Natural killer cell (primary cell): ENCODE data around the gene HSPD1. TPM values are rescaled to one million over a fixed set of nuclear protein-coding genes. Genes with fewer than 3 reads are reported as not detected.

ENCODE experiments used
- ATAC-seq, 3 donors: fragments of 150-1000 bp in 2 of 3; fragments of 200-7000 bp in 1 of 3; cut with Tn5 transposase; 1 replicate in 1 of 3; 2 replicates in 2 of 3; pipeline ENCODE4 v1.10.0; 2021; ENCODE audit warnings: mild to moderate bottlenecking in 2 of 3, moderate library complexity in 2 of 3
- DNase-seq, 2 donors: peaks; one replicate each; pipeline versions ENCODE4 v3.0.0 to v3.0.0-alpha.2; 2013 to 2021; ENCODE audit warnings: mixed read lengths in 1 of 2
- H3K27ac ChIP-seq: one replicate; pipeline ENCODE4 v1.5.1; 2013; ENCODE audit warnings: mild to moderate bottlenecking, low read length
- H3K27me3 ChIP-seq: one replicate; pipeline ENCODE4 v1.6.1; 2013; ENCODE audit warnings: low read length; ENCODE audit not compliant: control insufficient read depth, insufficient read depth
- H3K36me3 ChIP-seq: one replicate; pipeline ENCODE4 v1.6.1; 2013; ENCODE audit warnings: low read length; ENCODE audit not compliant: control insufficient read depth, insufficient read depth
- H3K4me1 ChIP-seq: one replicate; pipeline ENCODE4 v1.6.1; 2013; ENCODE audit warnings: low read length; ENCODE audit not compliant: control insufficient read depth, insufficient read depth
- H3K4me3 ChIP-seq: one replicate; pipeline ENCODE4 v1.5.1; 2013; ENCODE audit warnings: low read length
- H3K9me3 ChIP-seq: one replicate; pipeline ENCODE4 v1.6.1; 2013; ENCODE audit warnings: low read length; ENCODE audit not compliant: control insufficient read depth, insufficient read depth
- H3K27ac Mint-ChIP-seq, 2 donors: one replicate each; pipeline ENCODE4 v1.8.0; 2022; ENCODE audit warnings: mild to moderate bottlenecking in 2 of 2, mixed read lengths in 2 of 2, moderate library complexity in 1 of 2
- H3K27me3 Mint-ChIP-seq, 2 donors: one replicate each; pipeline ENCODE4 v1.8.0; 2022; ENCODE audit warnings: low read depth in 2 of 2, mixed read lengths in 2 of 2
- H3K36me3 Mint-ChIP-seq: one replicate; pipeline ENCODE4 v1.8.0; 2022; ENCODE audit warnings: mixed read lengths
- H3K4me1 Mint-ChIP-seq, 2 donors: one replicate each; pipeline ENCODE4 v1.8.0; 2022; ENCODE audit warnings: mixed read lengths in 2 of 2
- H3K4me3 Mint-ChIP-seq: one replicate; pipeline ENCODE4 v1.8.0; 2022; ENCODE audit warnings: mild to moderate bottlenecking, moderate library complexity, mixed read lengths
- H3K9me3 Mint-ChIP-seq, 2 donors: one replicate each; pipeline ENCODE4 v1.8.0; 2022; ENCODE audit warnings: mixed read lengths in 2 of 2
- WGBS: methylation state at CpG from one replicate; pipeline ENCODE4 v1.1.7; 2013; ENCODE audit warnings: missing lambda C conversion rate; ENCODE audit not compliant: insufficient coverage; 5-methylcytosine and 5-hydroxymethylcytosine counted together
- intact Hi-C: fragments of 100-400 bp; cut with micrococcal nuclease; formaldehyde crosslinking; loops from one replicate; pipeline ENCODE4 v1.14.2; 2022
- total RNA-seq, 4 donors: library from RNA; stranded (reverse); fragments of 120-200 nt in 1 of 4; gene quantifications; one replicate each; pipeline versions ENCODE4 v1.2.3 to v1.2.4, GENCODE V29; 2013 to 2022
- TF ChIP-seq, protein P1 (sequence below): fragments of 200-600 bp; IDR thresholded peaks from one replicate; pipeline ENCODE4 v1.8.0; 2022; ENCODE audit warnings: antibody characterized with exemption

Gene HSPD1
- total RNA-seq, 3 donors from 2014 or later (not counting 1 experiment from before 2014, with no cell fraction given) = 79.7 to 130 (median 113) TPM

DNA sequence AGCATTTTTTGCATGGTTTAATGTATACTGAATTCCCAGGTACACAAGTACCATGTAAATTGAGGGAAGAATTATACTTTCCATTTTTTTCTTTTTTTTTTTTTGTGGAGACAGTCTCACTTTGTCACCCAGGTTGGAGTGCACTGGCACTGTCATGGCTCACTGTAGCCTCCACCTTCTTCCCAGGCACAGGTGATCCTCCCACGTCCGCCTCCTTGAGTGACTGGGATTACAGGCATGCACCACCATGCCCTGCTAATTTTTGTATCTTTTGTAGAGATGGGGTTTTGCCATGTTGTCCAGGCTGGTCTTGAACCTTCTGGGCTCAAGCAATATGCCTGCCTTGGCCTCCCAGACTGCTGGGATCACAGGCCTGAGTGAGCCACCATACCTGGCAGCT lies 4.4 kb upstream of the HSPD1 start:
- TF ChIP-seq, protein P1, sequence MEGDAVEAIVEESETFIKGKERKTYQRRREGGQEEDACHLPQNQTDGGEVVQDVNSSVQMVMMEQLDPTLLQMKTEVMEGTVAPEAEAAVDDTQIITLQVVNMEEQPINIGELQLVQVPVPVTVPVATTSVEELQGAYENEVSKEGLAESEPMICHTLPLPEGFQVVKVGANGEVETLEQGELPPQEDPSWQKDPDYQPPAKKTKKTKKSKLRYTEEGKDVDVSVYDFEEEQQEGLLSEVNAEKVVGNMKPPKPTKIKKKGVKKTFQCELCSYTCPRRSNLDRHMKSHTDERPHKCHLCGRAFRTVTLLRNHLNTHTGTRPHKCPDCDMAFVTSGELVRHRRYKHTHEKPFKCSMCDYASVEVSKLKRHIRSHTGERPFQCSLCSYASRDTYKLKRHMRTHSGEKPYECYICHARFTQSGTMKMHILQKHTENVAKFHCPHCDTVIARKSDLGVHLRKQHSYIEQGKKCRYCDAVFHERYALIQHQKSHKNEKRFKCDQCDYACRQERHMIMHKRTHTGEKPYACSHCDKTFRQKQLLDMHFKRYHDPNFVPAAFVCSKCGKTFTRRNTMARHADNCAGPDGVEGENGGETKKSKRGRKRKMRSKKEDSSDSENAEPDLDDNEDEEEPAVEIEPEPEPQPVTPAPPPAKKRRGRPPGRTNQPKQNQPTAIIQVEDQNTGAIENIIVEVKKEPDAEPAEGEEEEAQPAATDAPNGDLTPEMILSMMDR = no peak
- Mint-ChIP-seq H3K9me3 (no peaks in the 10 kb centered on the region), H3K27ac (peak overlapping the region in 1 of 2 donors; percentile 94), H3K4me1 (peaks cover 25 to 26% of the 10 kb centered on the region in 2 donors), H3K36me3 (no peaks in the 10 kb centered on the region), H3K27me3 (no peaks in the 10 kb centered on the region), H3K4me3 (no peak overlapping the region)
- intact Hi-C loops = no loop called here
- DNase-seq = no peak
- H3K27me3 ChIP-seq = no peaks in the 10 kb centered on the region
- no peaks in the 10 kb centered on the region for H3K9me3 ChIP-seq
- H3K4me3 ChIP-seq = no peak overlapping the region
- no peak overlapping the region for H3K27ac ChIP-seq
- H3K36me3 ChIP-seq = peaks cover 14% of the 10 kb centered on the region
- peaks cover 19% of the 10 kb centered on the region for H3K4me1 ChIP-seq
- 93% methylated on average over 2 of the region's 2 CpGs for WGBS
- ATAC-seq = no peak

DNA sequence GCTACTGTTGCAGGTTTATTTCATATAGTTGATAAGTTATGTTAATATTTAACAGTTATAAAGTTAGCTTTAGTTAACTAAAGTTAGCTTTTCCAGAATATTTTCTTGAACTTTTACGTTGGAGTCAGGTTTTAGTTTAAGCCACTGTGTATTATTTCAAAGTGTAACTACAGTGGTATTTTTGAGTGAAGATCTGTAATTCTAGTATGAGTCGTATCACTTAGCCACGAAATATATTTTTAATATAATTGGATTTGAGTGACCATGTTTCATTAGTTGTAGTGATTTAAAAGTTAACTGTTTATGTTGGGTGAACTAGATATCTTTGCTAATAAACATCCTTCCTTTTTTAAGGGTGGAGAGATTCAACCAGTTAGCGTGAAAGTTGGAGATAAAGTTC lies 3.0 kb upstream of the HSPD1 start:
- DNase-seq = no peak
- peaks cover 26% of the 10 kb centered on the region for H3K4me1 ChIP-seq
- no peaks in the 10 kb centered on the region for H3K36me3 Mint-ChIP-seq
- peaks cover 18% of the 10 kb centered on the region for H3K36me3 ChIP-seq
- H3K4me1 Mint-ChIP-seq = peaks cover 32 to 39% of the 10 kb centered on the region in 2 donors
- H3K27me3 ChIP-seq = no peaks in the 10 kb centered on the region
- H3K27me3 Mint-ChIP-seq = no peaks in the 10 kb centered on the region
- ATAC-seq = no peak
- H3K4me3 ChIP-seq = no peak overlapping the region
- H3K27ac ChIP-seq = no peak overlapping the region
- intact Hi-C loops = no loop called here
- peak overlapping the region; percentile 56 to 94 for H3K27ac Mint-ChIP-seq
- 79% methylated on average over 2 of the region's 4 CpGs for WGBS
- no peaks in the 10 kb centered on the region for H3K9me3 ChIP-seq
- peak overlapping the region; percentile 43 for H3K4me3 Mint-ChIP-seq
- TF ChIP-seq, protein P1 = no peak
- no peaks in the 10 kb centered on the region for H3K9me3 Mint-ChIP-seq

DNA sequence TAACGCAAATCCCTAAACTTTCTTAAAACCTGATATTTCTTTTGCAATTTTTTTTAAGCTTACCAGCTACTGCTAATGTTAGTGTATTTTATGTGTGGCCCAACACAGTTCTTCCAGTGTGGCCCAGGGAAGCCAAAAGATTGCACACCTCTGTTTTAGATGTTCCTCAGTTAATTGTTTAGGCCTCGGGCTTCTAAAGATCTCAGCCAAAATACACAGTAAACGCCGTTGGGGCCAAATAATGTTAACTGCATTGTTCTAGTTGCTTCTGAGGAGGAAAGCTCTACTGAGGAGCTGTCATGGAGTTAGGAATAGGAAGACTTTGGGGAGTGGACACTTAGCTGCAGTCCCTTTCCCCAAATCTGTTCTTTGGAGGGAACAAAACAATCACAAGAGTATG lies 2.6 kb upstream of the HSPD1 start:
- ATAC-seq = no peak
- Histone ChIP-seq H3K4me3 (no peak overlapping the region), H3K4me1 (peaks cover 26% of the 10 kb centered on the region), H3K27ac (no peak overlapping the region), H3K27me3 (no peaks in the 10 kb centered on the region), H3K9me3 (no peaks in the 10 kb centered on the region), H3K36me3 (peaks cover 20% of the 10 kb centered on the region)
- peak overlapping the region; percentile 43 for H3K4me3 Mint-ChIP-seq
- H3K27me3 Mint-ChIP-seq = no peaks in the 10 kb centered on the region
- H3K4me1 Mint-ChIP-seq = peaks cover 36 to 44% of the 10 kb centered on the region in 2 donors
- 89% methylated on average over 4 of the region's 4 CpGs for WGBS
- no peaks in the 10 kb centered on the region for H3K36me3 Mint-ChIP-seq
- DNase-seq = no peak
- TF ChIP-seq, protein P1 = no peak
- H3K27ac Mint-ChIP-seq = peak overlapping the region; percentile 56 to 94
- no peaks in the 10 kb centered on the region for H3K9me3 Mint-ChIP-seq
- intact Hi-C loops = no loop called here

DNA sequence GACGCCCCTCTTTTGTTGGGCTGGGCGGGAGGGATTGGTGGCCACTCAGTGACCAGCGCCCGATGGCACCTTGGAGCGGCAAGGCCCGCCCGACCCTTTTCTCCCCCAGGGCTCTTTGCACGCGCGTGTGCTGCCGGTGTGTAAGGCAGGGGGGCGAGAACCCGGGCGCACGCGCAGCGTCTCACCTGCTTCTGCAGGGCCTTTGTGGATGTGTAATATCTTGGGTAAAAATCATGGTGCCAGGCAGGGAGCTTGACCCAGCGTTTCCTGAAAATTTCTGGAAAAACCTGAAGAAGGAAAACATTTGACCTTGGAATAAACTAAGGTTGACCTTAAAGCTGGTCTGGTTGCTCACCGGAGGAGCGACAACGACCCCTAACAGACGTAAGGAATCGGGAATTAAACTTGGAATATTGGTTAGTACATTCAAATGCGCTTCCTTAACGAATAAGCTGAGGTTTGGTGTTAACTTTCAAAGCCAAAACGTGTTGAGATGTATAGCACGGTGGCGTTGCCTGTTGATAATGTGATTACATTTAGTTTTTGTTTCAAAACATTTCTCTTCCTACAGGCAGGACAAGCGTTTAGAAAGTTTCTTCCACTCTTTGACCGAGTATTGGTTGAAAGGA lies 977 bp upstream of the HSPD1 start:
- TF ChIP-seq, protein P1 = no peak
- no peaks in the 10 kb centered on the region for H3K9me3 Mint-ChIP-seq

More for the DNA sequence above, 977 bp upstream of the HSPD1 start:
- Histone ChIP-seq H3K4me1 (peaks cover 26% of the 10 kb centered on the region), H3K27ac (peak overlapping the region; percentile 95), H3K9me3 (no peaks in the 10 kb centered on the region), H3K27me3 (no peaks in the 10 kb centered on the region), H3K4me3 (peak overlapping the region; percentile 85), H3K36me3 (peaks cover 36% of the 10 kb centered on the region)
- intact Hi-C loops = loop anchor here (1.0 kb wide), 3 partner anchors 15 to 65 kb away; partner anchors contain the start of genes COQ10B and SF3B1
- no peaks in the 10 kb centered on the region for H3K27me3 Mint-ChIP-seq
- H3K4me1 Mint-ChIP-seq = peaks cover 39 to 46% of the 10 kb centered on the region in 2 donors
- H3K27ac Mint-ChIP-seq = peak overlapping the region; percentile 94
- under 1% methylated on average over 29 of the region's 30 CpGs for WGBS
- peak in 1 of 3 donors; percentile 0 for ATAC-seq
- no peaks in the 10 kb centered on the region for H3K36me3 Mint-ChIP-seq
- peak in 1 of 2 donors; percentile 50 for DNase-seq
- peak overlapping the region; percentile 88 for H3K4me3 Mint-ChIP-seq
